ENCODE measurements around the gene GNE. TPM values are rescaled to one million over a fixed set of nuclear protein-coding genes. Genes with fewer than 3 reads are reported as not detected.

Gene GNE
- total and polyA plus RNA-seq, 8 donors, result 4.4 to 12.7 (median 7.0) TPM

DNA sequence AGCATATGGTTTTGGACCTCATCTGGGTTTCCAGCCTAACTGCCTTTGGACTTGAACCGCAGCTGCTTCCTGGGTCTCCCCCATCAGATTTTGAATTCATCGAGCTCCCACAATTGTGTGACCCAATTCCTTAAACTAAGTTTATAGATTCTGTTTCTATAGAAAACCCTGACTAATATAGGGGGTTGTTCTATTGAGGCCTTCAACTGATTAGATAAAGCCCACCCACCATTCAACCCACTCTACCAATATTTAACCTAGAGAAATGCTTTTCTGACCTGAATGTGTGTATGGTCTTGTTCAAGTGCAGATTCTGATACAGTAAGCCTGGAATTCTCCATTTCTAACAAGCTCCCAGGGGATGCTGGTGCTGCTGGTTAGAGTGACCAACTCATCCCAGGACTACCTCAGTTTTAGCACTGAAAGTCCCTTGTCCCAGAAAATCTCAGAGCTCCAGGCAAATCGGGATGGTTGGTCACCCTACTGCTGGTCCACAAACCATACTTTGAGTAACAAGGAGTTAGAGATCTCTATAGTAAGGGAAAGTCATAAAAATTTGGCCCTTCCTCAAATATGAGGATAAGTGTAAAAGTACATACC is 31.7 kb upstream of the GNE start:
- Histone ChIP-seq H3K27me3 (no peaks in the 10 kb centered on the region), H3K9me3 (no peaks in the 10 kb centered on the region), H3K4me1 (no peaks in the 10 kb centered on the region), H3K36me3 (no peaks in the 10 kb centered on the region), H3K4me3 (no peak overlapping the region), H3K27ac (no peak overlapping the region)
- FAIRE-seq, result no peak
- TF ChIP-seq, protein P1, sequence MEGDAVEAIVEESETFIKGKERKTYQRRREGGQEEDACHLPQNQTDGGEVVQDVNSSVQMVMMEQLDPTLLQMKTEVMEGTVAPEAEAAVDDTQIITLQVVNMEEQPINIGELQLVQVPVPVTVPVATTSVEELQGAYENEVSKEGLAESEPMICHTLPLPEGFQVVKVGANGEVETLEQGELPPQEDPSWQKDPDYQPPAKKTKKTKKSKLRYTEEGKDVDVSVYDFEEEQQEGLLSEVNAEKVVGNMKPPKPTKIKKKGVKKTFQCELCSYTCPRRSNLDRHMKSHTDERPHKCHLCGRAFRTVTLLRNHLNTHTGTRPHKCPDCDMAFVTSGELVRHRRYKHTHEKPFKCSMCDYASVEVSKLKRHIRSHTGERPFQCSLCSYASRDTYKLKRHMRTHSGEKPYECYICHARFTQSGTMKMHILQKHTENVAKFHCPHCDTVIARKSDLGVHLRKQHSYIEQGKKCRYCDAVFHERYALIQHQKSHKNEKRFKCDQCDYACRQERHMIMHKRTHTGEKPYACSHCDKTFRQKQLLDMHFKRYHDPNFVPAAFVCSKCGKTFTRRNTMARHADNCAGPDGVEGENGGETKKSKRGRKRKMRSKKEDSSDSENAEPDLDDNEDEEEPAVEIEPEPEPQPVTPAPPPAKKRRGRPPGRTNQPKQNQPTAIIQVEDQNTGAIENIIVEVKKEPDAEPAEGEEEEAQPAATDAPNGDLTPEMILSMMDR (IDR thresholded peaks at IDR 0.05), result no peak
- no peak for ATAC-seq
- WGBS, 2 donors, result 80 to 90% methylated on average over 3 of the region's 3 CpGs
- DNase-seq, result no peak
- intact Hi-C loops (cut with DNase I), result loop anchor here in 1 of 3 donors (10.0 kb wide), 1 partner anchor 65 kb away; no protein-coding TSS in a partner anchor

DNA sequence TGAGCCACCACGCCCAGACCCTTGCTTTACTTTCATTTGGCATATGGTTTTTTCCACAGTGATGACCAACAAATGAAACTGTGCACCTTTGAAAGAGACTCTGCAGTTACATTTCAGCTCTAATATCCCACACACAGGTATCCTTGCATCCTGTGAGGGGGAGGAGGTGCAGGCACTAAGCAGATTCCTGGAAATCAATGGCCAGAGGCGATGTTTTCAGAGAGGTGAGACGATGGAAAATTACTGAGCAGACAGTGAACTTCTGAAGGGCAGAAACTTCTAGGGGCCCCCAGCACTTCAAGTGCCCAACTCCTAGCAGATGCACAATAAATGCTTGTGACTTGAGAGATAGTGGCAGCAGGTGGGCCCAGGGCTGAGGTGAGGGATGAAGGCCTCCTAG is 29.8 kb upstream of the GNE start:
- Histone ChIP-seq H3K4me3 (no peak overlapping the region), H3K4me1 (no peaks in the 10 kb centered on the region), H3K36me3 (no peaks in the 10 kb centered on the region), H3K27me3 (no peaks in the 10 kb centered on the region), H3K9me3 (no peaks in the 10 kb centered on the region), H3K27ac (no peak overlapping the region)
- intact Hi-C loops (cut with DNase I), result loop anchor here in 1 of 3 donors (10.0 kb wide), 1 partner anchor 63 kb away; no protein-coding TSS in a partner anchor
- ATAC-seq (no peak), FAIRE-seq (no peak), DNase-seq (no peak)
- TF ChIP-seq, protein P1 (IDR thresholded peaks at IDR 0.05), result no peak
- 89% methylated on average over 3 of the region's 3 CpGs for WGBS, 2 donors

DNA sequence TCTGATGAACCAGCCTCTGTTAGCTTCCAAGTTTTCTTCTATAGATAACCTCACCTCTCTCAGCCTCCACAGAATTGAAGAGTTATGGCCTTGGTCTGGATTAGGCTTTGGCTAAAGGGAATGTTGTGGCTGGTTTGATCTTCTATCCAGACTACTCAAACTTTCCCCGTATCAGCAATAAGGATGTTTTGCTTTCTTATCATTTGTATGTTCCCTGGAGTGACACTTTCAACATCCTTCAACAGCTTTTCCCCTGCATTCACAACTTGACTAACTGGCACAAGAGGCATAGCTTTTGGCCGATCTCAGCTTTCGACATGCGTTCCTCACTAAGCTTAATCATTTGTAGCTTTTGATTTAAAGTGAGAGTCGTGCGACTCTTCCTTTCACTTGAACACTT is 28.1 kb upstream of the GNE start:
- H3K27ac ChIP-seq, result no peak overlapping the region
- 49 to 79% methylated on average over 6 of the region's 6 CpGs for WGBS, 2 donors
- H3K27me3 ChIP-seq, result no peaks in the 10 kb centered on the region
- H3K4me1 ChIP-seq, result no peaks in the 10 kb centered on the region
- DNase-seq, result no peak
- no peaks in the 10 kb centered on the region for H3K9me3 ChIP-seq
- intact Hi-C loops (cut with DNase I), result loop anchor here in 1 of 3 donors (10.0 kb wide), 1 partner anchor 62 kb away; no protein-coding TSS in a partner anchor
- no peak overlapping the region for H3K4me3 ChIP-seq
- FAIRE-seq, result no peak
- no peaks in the 10 kb centered on the region for H3K36me3 ChIP-seq
- TF ChIP-seq, protein P1 (IDR thresholded peaks at IDR 0.05), result no peak
- no peak for ATAC-seq

DNA sequence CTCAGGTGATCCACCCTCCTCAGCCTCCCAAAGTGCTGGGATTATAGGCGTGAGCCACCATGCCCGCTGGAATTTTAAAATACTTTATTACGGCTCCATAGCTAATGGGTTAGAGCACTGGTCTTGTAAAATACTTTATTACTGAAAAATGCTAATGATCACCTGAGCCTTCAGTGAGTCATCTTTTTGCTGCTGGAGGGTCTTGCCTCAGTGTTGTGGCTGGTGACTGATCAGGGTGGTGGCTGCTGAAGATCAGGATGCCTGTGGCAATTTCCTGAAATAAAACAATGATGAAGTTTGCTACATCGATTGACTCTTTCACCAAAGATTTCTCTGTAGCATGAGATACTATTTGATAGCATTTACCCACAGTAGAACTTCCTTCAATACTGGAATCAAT is 26.0 kb upstream of the GNE start:
- Histone ChIP-seq H3K27me3 (no peaks in the 10 kb centered on the region), H3K27ac (no peak overlapping the region), H3K4me3 (no peak overlapping the region), H3K9me3 (no peaks in the 10 kb centered on the region), H3K36me3 (no peaks in the 10 kb centered on the region), H3K4me1 (no peaks in the 10 kb centered on the region)
- DNase-seq (no peak), FAIRE-seq (no peak), ATAC-seq (no peak)
- intact Hi-C loops (cut with DNase I), result loop anchor here in 1 of 3 donors (10.0 kb wide), 1 partner anchor 59 kb away; no protein-coding TSS in a partner anchor
- TF ChIP-seq, protein P1 (IDR thresholded peaks at IDR 0.05), result no peak
- WGBS, 2 donors, result 91 to 93% methylated on average over 4 of the region's 4 CpGs

DNA sequence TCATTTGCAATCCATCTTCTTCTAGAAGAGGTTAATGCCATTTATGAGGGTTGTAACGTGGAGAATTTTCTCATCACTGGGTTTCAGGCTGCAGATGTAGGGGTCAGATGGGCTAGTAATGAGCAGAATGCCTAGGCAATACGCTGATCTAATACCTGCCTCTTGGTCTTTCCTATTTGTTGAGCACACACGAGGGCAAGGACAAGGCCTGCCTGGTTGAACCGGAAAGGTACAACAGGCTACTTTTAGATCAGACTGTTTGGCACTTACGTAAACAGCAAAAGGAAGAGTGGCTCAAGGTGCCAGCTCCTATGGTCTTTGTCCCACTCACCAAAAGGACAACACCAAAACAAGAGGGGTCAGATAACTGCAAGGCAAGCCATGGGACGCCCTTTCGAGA is 24.0 kb upstream of the GNE start:
- Histone ChIP-seq H3K9me3 (no peaks in the 10 kb centered on the region), H3K27me3 (no peaks in the 10 kb centered on the region), H3K27ac (no peak overlapping the region), H3K4me1 (no peaks in the 10 kb centered on the region), H3K4me3 (no peak overlapping the region), H3K36me3 (no peaks in the 10 kb centered on the region)
- FAIRE-seq, result no peak
- intact Hi-C loops (cut with DNase I), result loop anchor here in 1 of 3 donors (10.0 kb wide), 1 partner anchor 57 kb away; no protein-coding TSS in a partner anchor
- DNase-seq, result no peak
- ATAC-seq, result no peak
- WGBS, 2 donors, result 75 to 76% methylated on average over 7 of the region's 7 CpGs
- TF ChIP-seq, protein P1 (IDR thresholded peaks at IDR 0.05), result no peak

All from pancreas (tissue), 10 donors.